Jurkat, Clone E6-1 (cell line): ENCODE results near the gene CCT6B. TPM values are rescaled to one million over a fixed set of nuclear protein-coding genes. Genes with fewer than 3 reads are reported as not detected.
"Not testable (repeated sequence)": the region's sequence is repeated elsewhere in the genome, so short reads cannot be mapped to it uniquely, and the experiment has no call there.

Experiments
- DNase-seq: peaks from one replicate; pipeline ENCODE4 v3.0.0-alpha.2; 2011; ENCODE audit warnings: low read depth, low spot score
- H3K4me3 ChIP-seq: 2 replicates; pipeline ENCODE4 v1.5.1; 2011; ENCODE audit warnings: mild to moderate bottlenecking, low read length, control low read depth, moderate library complexity
- polyA plus RNA-seq: library from polyadenylated mRNA; unstranded; fragments of >200 nt; gene quantifications from one replicate; pipeline ENCODE4 v1.2.1, GENCODE V29; 2012; ENCODE audit warnings: missing spikeins; ENCODE audit not compliant: insufficient read length, insufficient read depth

Gene CCT6B
- not detected for polyA plus RNA-seq

- DNase-seq: peak; percentile 95
- peak within 1 kb of the TSS; percentile 83 for H3K4me3 ChIP-seq
These were observed at the start of gene CCT6B, which contains the start of gene ZNF830 for GRCh38 chr17:34961093-34961911. CCT6B (minus strand) TSS chr17:34961460; CDS start chr17:34961393, 67 bp downstream. ZNF830 (plus strand) TSS chr17:34961540; CDS start chr17:34961567, 27 bp downstream.

- no peak overlapping the region for H3K4me3 ChIP-seq
- DNase-seq: no peak
These were observed 48.8 kb upstream of the CCT6B start for GRCh38 chr17:35010093-35010492.

GRCh38 chr17:35006961-35007360, 45.7 kb upstream of the CCT6B start:
- no peak overlapping the region for H3K4me3 ChIP-seq
- DNase-seq: no peak

GRCh38 chr17:35006345-35006744, 45.1 kb upstream of the CCT6B start:
- no peak for DNase-seq
- H3K4me3 ChIP-seq: no peak overlapping the region

- H3K4me3 ChIP-seq: no peak overlapping the region
- no peak for DNase-seq
These were observed 42.5 kb upstream of the CCT6B start for GRCh38 chr17:35003778-35004177.

- DNase-seq: no peak
- H3K4me3 ChIP-seq: no peak overlapping the region
These were observed 41.8 kb upstream of the CCT6B start for GRCh38 chr17:35002876-35003551.

- no peak for DNase-seq
- H3K4me3 ChIP-seq: no peak overlapping the region
These were observed 40.3 kb upstream of the CCT6B start for GRCh38 chr17:35001549-35001948.

- not testable (repeated sequence) for DNase-seq, H3K4me3 ChIP-seq
These were observed 39.7 kb upstream of the CCT6B start for GRCh38 chr17:35000965-35001364.

- no peak for DNase-seq
- H3K4me3 ChIP-seq: no peak overlapping the region
These were observed 38.2 kb upstream of the CCT6B start for GRCh38 chr17:34999456-34999855.

- peak; percentile 39 for DNase-seq
- H3K4me3 ChIP-seq: no peak overlapping the region
These were observed 36.9 kb upstream of the CCT6B start for GRCh38 chr17:34998205-34998604.

- no peak overlapping the region for H3K4me3 ChIP-seq
- no peak for DNase-seq
These were observed 36.1 kb upstream of the CCT6B start for GRCh38 chr17:34997355-34997862.

GRCh38 chr17:34996422-34997285, 35.4 kb upstream of the CCT6B start:
- no peak for DNase-seq
- H3K4me3 ChIP-seq: no peak overlapping the region

- no peak for DNase-seq
- no peak overlapping the region for H3K4me3 ChIP-seq
These were observed 31.8 kb upstream of the CCT6B start for GRCh38 chr17:34993031-34993430.

- peak overlapping the region; percentile 17 for H3K4me3 ChIP-seq
- DNase-seq: no peak
These were observed 30.3 kb upstream of the CCT6B start for GRCh38 chr17:34991606-34992005.

GRCh38 chr17:34990921-34991365, 29.7 kb upstream of the CCT6B start:
- DNase-seq: peak; percentile 77
- peak overlapping the region; percentile 17 for H3K4me3 ChIP-seq

GRCh38 chr17:34989473-34989872, 28.2 kb upstream of the CCT6B start:
- no peak overlapping the region for H3K4me3 ChIP-seq
- no peak for DNase-seq

- H3K4me3 ChIP-seq: no peak overlapping the region
These were observed 27.4 kb upstream of the CCT6B start for GRCh38 chr17:34988644-34989043.

GRCh38 chr17:34987232-34987631, 26.0 kb upstream of the CCT6B start:
- no peak for DNase-seq

More at GRCh38 chr17:34988644-34989043, 27.4 kb upstream of the CCT6B start:
- peak; percentile 47 for DNase-seq

More at GRCh38 chr17:34987232-34987631, 26.0 kb upstream of the CCT6B start:
- no peak overlapping the region for H3K4me3 ChIP-seq
